GM19351 (cell line): ENCODE measurements around the gene ICA1.

ENCODE experiments used
- ATAC-seq: cut with Tn5 transposase; IDR thresholded peaks from one replicate; pipeline ENCODE4 v1.9.1; 2021; ENCODE audit warnings: mild to moderate bottlenecking, moderate library complexity; ENCODE audit not compliant: unreplicated experiment

The ICA1 gene

DNA sequence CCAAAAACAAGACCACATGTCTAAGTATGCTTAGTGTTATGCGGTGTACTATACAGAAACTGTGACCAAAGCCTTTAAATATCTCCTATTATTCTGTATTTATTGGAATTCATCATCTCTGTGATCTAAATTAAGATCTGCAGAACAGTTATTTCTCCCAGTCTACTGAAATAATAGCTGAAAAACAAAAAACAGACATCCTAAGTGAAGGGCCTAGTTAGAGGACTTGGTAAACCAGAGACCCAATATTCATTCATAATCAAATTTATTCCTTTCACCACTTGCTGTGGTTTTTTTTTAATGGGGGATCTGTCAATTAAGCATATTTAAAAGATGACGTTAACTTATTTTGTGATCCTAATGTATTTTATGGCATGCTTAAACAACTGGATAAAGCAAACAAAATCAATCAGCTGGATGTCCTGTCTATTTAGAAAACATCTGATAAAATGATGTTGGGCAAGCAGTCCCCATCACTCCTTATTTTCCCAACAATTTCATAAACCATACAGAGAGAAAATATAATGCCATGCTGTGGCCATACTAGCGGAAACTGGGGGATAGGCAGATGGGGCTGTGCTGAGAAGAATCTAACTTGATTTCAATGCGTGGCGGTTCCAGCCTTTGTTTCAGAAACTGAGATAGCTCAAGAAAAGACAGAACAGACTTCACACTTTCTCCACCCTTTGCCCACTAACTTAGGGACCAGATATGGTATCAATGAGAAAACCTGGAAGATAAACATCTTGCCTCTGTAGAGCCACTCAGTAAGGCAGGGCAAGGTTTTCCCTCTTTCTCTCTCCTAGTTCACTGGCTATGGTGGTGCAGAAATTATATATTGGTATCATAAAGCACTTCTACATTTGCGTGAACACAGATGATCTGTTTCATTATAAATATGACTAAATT lies 32.9 kb downstream of the ICA1 start:
- no peak for ATAC-seq

GRCh38 chr7:8228068-8228467 lies 33.9 kb downstream of the ICA1 start:
- no peak for ATAC-seq

DNA sequence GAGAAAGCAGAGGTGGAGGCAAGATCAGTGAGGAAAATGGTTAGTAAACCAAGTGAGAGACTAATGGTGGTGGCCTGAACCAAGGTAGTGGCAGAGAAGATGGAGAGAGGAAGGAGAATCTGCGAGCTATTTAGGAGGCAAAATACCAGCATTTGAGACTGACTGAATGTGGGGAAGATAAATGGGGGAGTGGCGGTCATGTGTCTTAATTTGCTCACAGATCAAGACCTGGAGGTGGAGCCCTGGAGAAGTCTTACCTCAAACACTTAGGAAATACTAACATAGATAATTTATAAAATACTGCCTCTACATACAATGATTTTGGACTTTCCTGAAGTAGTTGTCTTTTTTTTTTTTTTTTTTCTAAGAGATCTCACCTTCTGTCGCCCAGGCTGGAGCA lies 34.7 kb downstream of the ICA1 start:
- no peak for ATAC-seq

- no peak for ATAC-seq
Measured at GRCh38 chr7:8226501-8226900, 35.5 kb downstream of the ICA1 start.

GRCh38 chr7:8221567-8221966 lies 40.4 kb downstream of the ICA1 start:
- no peak for ATAC-seq

- no peak for ATAC-seq
Measured at GRCh38 chr7:8221101-8221495, 40.9 kb downstream of the ICA1 start.

GRCh38 chr7:8220376-8221100 lies 41.4 kb downstream of the ICA1 start:
- ATAC-seq, result no peak

GRCh38 chr7:8217200-8218068 lies 44.5 kb downstream of the ICA1 start:
- ATAC-seq, result peak; percentile 50

GRCh38 chr7:8216334-8216690 lies 45.7 kb downstream of the ICA1 start:
- no peak for ATAC-seq

- no peak for ATAC-seq
Measured at GRCh38 chr7:8215648-8216333, 46.2 kb downstream of the ICA1 start.

GRCh38 chr7:8214244-8214824 lies 47.6 kb downstream of the ICA1 start:
- ATAC-seq, result no peak

DNA sequence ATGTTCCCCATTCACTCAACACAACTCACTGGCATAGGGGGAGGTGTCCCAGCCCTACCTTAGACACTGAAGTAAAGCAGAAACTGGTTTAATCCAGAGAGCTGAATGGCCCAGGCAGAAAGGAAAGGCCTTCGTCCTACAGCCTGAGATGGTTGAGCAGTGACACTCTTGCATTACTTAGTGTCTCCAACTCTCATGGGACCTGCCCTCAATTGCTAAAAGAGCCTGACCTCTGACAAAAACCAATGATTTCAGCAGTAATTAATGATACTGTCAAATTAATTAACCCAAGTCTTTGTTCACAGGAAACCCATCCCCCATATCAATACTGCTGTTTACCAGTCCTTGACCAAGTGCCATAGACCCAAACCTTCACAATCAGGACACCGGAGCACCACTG lies 48.6 kb downstream of the ICA1 start:
- ATAC-seq, result no peak

DNA sequence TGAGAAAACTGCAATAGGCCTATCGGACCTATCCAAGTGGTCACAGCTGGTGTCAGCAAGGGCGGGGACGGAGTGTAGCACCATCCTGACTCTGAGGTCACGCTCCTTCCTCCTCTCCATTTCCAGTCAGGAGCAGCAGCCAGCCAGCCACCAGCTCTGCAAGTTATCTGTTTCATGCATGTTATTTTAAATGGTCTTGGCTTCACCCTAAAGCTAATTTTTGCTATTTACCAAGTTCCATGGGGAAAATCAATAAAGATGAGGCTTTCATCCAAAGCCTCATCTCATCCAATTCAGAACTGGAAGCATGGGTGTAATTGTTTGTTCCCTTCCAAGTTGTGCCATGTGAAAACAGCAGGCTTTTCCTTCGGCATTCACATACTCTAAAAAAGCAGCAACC lies 49.3 kb downstream of the ICA1 start:
- no peak for ATAC-seq

DNA sequence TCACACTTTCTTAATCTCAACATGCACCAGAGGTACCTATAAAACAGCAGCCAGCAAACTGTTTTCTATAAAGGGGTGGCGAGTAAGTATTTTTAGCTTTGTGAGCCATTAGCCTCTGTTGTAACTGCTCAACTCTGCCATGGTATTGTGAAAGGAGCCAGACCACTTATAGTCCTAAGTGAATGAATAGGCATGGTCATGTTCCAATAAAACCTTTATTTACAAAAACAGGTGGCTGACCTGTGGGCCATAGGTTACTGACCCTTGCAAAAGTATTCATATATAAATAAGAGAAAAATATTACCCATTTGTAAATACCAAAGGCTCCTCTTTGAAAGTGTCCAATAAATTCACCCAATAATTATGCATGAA lies 50.3 kb downstream of the ICA1 start:
- no peak for ATAC-seq

- ATAC-seq, result no peak
Measured at GRCh38 chr7:8210845-8211724, 50.9 kb downstream of the ICA1 start.

GRCh38 chr7:8209353-8209752 lies 52.6 kb downstream of the ICA1 start:
- ATAC-seq, result no peak

DNA sequence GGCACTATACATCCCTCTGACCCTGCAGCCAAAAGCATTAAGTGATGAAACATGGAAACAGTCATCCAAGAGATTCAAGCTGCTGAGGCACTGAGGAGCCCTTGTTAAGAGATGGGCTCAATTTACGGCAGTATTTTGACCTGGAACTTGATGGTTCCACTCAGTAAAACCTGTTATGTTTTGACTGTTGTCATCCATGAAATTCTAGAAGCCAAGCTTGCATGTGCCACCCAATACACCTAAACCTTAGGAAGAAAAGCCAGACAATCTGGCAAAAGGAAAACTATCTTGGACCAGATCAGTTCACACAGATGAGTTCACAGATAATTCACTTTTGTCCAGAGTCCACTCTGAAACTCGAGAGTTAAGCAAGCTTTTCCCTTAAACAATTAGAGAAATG lies 53.2 kb downstream of the ICA1 start:
- no peak for ATAC-seq

GRCh38 chr7:8206956-8207355 lies 55.0 kb downstream of the ICA1 start:
- ATAC-seq, result no peak

DNA sequence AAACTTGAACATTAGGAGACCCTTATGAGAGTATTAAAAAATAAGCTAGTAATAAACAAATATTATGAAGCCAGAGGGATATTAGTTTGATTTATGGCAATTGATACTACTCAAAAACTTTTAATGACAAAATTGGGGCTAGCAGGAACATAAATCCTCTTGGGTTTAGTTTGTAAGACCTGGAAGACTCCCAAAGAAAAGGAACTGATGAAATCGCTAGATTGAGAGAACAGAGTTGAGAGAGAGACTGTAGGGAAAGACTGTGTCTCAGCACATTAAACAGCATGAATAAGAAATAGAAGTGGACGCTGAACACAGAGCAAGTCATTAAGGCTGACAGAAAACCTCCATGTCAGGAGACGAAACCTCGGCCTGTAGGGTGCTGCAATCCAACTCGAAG lies 56.4 kb downstream of the ICA1 start:
- ATAC-seq, result no peak

- ATAC-seq, result no peak
Measured at GRCh38 chr7:8205031-8205387, 57.0 kb downstream of the ICA1 start.
